AML-193 (cell line): ENCODE measurements around the gene MGMT.

Experiments used
- DNase-seq, 2 experiments: peaks; one replicate each; lab custom pipeline; 2025; lab: John Stamatoyannopoulos, UW

MGMT gene

DNA sequence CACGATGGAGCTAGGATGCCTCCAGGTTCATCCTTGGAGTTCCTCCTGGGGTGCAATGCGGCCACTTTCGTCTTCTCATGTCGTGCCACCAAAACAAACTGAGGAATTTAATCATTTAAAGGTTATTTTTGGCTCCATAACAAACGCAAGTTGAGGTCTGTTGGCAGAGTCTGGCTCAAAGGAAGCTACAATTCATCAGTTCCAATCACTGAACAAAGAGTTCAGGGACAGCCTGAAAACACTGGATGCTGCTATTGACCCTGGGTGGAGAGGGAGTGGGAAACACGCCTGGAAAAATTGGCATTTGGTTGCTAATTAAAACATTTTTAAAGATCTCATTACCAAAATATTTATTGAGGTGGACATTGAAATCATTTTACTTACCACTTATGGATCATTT, 11.4 kb upstream of the MGMT start:
- DNase-seq: no peak

DNA sequence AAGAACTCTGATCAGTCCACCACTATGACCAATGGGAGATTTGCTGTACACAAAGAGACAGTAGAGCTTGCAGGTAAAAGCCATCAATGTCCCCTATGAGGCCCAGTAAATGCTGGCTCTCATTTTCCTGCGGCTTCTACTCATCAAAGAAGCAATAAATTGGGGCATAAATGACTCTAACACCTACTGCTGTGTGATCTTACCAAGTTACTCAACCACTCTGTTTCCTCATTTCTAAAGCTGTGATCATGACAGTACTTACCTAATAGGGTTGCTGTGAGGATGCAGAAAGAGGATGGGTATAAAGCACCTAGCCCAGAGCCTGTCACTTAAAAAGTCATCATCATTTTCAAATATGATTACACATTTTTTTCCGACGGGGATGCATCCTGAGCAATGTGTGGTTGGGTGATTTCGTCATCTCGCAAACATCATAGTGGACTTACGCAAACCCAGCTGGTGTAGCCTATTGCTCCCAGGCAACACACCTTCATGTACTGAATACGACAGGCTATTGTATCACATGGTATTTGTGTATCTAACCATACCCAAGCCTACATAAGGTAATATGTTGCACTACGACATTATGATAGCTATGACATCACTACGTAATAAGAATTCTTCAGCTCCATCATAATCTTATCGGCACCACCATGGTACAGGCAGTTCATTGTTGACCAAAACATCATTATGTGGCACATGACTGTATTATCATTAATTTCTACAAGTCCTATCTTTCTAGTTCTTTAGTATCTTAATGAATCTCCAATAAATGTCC, 7.1 kb upstream of the MGMT start:
- no peak for DNase-seq

DNA sequence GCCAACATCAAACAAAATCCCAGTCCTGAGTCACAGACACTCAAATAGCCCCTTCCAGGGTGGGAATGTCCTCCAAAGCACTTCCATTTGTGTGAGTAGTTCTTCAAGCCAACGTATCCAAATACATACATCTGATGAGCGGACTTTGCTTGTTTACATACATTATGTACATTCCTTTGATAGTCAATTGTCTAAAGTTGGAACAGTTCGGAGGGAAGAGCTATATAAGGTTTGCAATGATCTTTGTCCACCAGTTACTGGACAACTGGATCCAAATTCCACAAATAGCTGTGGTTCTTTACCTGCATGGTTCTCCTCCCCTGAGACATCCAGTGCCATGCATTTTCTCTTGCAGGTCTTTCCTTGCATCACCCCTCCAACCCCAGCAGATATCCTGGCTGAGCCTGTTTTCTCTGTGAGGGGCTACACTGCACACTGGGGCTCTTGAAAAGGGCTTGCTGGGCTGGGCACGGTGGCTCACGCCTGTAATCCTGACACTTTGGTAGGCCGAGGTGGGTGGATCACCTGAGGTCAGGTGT, 4.7 kb upstream of the MGMT start:
- no peak for DNase-seq

DNA sequence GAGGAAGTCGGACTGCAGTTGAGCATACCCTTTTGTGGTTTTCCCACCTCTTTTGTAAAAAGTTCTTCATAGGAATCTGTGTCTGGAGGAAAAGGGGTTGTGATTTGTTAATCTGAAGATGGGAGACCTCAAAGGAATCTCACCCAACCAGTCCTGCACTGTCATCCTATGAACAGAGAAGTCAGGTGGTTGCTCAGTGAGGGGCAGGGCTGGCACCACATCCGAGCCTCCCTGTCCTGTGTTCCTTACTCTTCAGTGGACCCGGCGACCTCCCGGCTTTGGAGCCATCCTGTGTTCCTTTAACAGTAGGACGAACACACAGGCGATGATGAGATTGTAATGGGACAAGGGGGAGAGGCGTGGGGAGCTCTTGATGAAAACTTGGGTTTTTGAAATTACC, 2.8 kb upstream of the MGMT start:
- DNase-seq: no peak

DNA sequence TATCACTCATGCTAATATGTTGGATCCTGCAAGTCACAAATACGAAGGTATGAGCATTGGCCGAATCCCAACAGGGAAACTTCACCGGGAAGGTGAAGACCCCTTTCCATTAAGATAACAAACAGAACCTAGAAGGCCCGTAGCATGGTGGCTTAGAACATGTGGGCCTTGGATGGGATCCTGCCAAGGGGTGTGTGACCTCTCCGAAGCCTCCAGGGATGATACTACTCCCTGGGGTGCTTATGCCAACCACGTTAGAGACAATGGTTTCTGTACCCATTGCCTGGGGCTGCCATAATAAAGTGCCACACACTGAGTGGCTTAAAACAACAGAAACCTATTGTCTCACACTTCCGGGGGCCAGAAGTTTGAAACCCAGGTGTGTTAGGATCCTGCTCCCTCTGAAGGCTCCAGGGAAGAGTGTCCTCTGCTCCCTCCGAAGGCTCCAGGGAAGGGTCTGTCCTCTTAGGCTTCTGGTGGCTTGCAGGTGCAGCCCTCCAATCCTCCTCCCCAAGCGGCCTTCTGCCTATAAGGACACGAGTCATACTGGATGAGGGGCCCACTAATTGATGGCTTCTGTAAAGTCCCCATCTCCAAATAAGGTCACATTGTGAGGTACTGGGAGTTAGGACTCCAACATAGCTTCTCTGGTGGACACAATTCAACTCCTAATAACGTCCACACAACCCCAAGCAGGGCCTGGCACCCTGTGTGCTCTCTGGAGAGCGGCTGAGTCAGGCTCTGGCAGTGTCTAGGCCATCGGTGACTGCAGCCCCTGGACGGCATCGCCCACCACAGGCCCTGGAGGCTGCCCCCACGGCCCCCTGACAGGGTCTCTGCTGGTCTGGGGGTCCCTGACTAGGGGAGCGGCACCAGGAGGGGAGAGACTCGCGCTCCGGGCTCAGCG, 992 bp upstream of the MGMT start:
- DNase-seq: no peak

DNA sequence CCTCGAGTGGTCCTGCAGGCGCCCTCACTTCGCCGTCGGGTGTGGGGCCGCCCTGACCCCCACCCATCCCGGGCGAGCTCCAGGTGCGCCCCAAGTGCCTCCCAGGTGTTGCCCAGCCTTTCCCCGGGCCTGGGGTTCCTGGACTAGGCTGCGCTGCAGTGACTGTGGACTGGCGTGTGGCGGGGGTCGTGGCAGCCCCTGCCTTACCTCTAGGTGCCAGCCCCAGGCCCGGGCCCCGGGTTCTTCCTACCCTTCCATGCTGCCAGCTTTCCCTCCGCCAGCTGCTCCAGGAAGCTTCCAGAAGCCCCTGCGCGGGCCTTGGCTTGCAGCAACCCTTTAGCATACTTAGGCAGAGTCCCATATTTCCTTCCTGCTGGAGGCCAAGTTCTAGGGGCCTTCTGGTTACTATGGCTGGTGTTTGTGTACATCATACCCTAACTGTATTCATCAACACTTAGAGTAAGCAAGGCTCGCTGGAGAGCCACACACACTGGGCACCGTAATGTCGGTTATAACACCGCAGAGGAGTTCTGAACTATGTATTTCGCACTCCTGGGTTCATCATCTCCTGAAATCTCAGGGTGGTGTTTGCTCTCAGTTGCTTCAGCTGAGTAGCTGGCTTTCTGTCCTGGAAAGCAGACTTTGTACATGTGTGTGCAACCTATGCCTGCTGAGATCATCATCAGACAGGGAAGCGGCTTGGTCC, 471 bp downstream of the MGMT start:
- DNase-seq: peak in 1 of 2 experiments; percentile 3

DNA sequence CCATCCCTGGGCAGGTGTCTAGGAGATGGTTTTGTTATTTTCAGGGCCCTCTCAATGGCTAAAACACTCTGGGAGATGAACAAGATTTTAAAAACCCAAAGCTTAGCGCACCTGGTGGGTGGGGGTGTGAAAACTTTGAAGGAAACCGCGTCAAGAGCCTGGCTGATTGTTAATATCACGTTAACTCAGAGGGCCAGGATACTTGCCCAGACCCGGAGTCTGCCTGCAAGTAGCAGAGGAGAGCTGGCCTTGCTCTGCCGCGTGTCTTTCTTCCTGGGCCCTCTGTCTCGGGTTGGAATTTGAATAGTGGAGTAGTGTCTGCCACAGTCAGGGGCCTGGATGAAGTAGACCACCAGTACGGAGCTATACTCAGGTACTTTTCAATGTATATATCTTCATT, 1.1 kb downstream of the MGMT start:
- no peak for DNase-seq

DNA sequence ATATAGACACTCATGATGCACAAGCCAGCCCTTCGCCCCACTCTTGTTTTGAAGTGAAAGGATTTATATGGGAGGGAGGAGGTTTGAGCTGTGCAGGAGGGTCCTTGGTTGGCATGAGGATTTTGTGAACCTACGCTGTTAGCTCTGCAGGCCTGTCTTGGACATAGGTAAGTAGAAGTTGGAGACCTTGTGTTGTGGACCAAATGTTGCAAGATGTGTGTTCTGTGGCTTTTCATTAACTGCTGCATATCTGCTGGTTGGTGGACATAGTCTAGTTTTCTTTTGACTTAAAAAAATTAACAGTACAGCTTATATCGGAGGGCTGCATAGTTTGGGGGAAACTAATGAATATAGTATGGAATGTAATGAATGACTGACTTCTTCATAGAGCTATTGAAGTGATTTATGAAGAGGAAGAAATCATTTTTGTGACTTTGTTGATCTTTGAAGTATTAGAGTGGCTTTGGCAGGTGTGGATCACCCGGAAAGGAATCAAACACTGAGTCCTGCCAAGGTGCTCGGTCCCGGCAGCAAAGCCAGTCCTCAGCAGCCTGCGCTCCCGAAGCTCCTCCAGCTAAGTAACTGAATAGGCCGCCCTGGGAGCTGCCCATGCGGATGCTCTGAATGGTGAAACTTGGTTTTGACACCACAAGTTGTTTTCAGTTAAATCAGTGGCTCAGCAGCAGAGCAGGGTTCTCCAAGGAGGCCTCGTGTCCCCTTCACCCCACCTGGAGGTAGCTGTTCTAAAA, 3.2 kb downstream of the MGMT start:
- DNase-seq: no peak

DNA sequence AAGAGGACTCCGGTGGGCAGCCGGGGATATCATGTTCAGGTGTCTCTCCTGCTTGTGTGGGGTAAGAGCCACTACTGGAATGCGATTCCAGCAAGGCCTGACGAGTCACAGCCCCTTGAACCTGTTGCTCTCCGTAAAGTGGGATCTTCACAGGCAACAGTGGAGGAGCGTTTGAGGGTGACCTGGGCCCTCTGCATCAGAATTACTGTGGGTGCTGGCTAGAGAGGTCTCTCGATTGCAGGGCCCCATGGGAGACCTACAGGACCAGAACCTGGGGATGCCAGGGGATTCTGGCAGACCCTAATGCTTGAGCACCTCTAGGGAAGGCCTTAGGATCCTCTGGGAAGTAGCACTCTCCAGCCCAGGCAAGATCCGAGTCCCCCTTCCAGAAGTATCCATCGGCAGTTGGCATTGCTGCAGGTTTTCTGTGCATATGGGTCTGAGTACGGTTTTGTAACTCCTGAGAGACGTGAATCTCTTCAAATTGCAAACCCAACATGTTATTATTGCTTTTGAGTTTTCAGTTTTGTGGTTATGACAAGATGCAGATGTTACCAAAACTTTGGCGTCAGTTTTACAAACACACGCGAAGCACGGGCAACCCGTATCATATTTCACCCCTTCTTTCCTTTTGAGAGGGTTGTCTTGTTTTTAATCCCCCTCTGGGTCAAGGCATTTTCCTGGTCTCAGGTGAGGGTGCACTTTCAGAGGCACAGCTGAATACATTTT, 4.6 kb downstream of the MGMT start:
- no peak for DNase-seq

DNA sequence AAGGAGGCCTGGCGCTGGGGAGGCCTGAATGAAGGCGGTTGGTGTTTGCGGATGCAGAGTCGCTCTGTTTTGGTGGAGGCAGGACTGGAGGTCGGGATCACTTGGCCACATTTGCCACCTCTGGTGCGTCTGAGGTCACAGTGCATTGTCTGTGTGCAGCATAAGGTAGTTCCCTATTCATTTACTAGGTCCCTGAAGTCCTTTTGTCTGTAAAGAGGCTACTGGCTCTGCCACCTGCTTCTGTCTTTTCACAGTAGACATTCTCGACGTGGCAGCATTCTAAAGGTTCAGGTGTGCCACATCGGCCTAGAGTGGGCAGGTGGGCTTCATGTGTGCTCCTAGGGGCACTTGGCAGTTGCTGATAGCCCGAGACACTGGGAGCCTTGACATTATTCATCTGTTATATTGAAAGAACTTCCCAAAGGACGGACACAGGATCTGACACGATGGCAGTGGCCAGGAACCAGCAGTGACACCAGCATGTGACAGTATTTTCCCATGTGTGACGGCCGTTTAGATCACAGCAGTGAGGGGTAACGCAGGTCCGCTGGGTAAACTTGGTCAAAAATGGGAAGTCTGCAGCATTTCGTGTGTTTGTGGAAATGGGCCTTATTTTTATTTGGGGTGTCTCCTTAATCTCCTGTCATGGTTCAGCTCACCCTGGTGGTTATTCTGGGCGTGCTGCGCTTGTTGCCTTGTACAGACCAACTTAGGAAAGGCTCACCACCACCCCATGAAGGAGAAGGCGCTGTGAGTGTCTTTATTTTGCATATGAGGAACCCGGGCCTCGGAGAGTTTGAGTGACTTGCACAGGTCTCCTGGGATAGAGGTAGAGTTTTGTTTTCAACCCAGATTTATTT, 5.9 kb downstream of the MGMT start:
- DNase-seq: no peak

DNA sequence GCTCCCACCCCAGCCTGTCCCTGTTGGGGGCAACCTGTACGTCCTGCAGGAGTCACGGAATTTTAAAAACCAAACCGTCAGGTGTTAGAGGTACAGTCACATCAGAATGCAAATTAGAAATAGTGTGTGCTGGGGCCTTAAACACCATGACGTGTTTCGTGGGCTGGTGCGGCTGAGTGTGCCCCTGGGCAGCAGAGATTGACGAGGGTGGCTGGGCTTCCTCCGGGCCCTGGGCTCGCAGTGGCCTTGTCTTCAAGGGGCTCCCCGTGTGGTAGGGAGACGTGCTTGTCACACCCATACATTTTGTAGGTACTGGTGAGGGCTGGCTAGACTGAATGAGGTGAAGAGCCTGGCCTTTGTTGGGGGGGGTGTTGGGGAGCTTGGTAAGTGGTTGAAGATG, 7.6 kb downstream of the MGMT start:
- DNase-seq: no peak

DNA sequence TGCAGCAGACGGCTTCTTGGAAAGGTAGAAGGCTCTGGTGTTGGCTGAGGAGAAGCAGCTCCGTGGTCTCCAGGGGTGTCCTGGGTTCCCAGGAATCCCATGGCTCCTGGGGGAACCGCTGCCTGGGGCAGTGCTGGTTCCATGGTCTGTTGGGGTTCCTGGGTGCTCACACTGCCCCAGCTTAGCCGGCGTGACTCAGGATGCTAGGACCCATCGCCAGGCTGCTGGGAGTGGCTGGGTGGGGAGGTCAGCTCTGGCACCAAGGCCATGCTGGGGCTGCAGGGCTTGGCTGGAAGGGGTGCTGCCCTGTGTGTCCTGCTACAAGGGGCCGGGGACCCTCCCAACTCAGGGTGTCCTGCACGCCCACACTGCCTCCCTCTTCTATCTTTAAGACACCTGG, 9.4 kb downstream of the MGMT start:
- no peak for DNase-seq

DNA sequence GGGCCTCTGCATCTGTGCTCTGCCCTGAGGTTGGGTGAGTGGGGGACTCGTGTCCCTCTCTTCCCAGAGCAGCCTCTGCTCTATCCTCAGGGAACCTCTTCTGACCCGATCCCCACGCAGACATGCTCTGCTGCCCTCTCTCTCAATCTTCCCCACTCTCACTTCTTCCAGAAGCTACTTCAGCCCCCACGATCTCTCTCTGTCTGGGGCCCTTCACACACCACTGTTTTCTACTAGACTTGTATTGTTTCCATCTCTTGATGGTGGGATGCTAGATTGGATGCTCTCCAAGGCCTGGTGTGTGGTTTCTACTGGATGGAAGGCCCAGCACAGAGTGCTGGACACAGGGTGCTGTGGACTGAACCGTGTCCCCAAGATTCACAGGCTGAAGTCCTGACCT, 10.0 kb downstream of the MGMT start:
- DNase-seq: no peak

DNA sequence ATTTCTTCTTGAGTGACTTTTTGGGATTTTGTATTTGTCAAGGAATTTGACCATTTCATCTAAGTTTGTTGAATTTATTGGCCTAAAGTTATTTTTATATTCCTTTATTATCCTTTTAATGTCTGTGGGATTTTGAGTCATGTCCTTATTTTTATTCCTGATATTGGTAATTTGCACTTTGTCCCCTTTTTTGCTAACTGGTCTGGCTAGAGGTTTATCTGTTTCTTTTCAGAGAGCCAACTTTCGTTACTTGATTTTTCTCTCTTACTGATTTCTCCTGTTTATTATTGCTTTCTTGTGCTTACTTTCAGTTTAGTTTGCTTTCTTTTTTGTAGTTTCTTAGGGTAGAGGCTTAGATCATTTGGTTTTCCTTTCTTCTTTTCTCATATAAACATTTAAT, 14.6 kb downstream of the MGMT start:
- DNase-seq: no peak

DNA sequence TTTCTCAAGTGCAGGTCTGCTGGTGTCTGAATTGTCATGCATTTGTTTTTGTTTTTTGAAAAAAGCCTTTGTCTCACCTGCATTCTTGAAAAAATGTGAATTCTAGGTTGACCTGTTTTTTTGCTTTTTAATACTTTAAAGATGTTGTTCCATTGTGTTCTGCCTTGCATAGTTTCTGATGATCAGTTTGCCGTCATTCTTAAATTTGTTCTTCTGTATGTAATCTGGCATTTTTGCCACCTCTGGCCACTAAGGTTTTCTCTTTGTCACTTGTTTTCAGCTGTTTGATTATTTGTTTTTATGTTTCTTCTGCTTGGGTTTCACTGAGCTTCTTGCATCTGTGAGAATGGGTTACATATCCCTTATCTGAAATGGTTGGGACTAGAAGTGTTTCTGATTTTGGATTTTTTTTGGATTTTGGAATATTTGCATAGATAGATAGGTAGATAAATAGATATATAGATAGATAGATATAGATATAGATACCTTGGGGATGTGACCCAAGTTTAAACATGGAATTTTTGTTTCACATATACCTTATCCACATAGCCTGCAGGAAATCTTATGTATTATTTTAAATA, 16.5 kb downstream of the MGMT start:
- no peak for DNase-seq

DNA sequence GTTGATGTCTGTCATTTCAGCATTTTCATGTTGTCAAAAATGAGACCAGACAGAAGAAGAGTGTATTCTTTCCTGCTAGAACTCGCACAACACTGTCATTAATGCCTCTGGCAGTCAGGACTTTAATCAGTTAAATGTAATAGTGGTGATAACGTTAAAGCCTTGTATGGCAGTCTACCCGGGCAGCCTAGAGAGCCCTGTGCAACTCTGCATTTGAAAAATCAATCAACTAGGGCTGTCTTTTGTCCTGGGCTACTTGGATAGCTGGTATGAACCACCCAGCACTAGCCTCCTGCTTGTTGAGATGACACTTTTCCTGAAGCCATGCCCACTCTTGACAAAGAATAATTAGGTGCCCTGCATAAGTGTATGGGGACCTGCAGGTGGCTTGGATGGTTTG, 19.8 kb downstream of the MGMT start:
- no peak for DNase-seq

DNA sequence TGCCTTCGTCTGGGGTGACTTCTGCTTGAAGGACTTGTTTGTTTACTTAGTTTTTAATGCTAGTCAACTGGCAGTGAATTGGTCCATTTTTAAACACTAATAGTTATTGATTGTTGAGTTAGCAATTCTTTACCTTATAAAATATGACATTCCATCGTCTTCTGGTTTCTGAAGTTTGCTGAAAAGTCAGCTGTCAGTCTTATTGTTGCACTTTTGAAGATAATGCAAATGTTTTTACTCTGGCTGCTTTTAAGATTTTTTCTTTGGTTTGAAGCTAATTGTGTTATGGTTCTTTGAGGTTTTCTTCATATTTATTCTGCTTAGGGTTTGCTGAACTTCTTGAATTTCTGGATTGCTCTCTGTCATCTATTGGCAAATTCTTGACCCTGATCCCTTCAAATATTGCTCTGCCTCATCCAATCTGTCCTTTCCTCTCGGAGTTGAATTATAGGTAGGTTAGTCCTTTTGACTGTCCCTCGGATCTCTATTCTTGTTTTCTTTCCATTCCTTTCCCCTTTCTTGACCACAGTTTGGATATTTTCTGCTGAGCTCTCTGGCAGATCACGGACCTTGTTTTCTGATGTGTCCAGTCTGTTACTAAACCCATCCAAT, 24.2 kb downstream of the MGMT start:
- DNase-seq: no peak

DNA sequence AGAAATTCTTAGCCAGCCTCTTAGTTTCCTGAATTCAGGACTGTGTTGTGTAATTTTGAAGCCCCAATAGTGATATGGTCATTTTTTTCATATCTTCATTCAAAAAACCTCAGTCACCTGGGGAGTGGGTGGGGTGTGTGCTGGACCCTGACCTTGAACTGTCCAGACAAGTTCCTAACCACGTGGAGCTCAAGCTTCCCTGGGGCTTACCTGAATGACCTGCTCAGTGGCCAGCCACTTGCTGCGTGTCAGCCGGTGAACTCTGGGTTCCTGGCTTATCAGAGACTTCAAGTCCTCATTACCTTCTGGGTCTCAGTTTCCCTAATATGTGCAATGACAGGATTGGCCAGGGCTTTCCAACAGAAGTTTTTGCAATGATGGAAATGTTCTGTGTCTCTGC, 27.1 kb downstream of the MGMT start:
- no peak for DNase-seq

DNA sequence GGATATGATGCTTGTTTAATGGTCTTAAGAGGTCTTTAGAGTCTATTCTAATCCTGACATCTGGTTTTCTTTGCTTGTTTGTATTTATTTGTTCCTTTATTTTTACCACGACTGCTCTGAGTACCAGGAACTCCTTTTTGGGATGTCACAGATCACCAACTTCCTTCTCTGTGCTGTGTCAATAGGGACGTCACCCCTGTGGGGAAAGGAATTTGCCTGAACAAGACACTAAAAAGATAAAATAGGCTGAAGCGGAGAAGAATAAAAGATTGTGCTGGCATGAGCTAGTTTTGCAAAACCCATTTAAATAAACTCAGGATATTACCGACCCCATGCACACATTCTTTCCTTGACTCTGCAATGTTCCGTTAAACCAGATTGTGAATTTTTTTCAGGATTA, 27.7 kb downstream of the MGMT start:
- DNase-seq: no peak
